Omental fat pad (tissue), 4 donors: ENCODE measurements around the gene LSM2. TPM values are rescaled to one million over a fixed set of nuclear protein-coding genes. Genes with fewer than 3 reads are reported as not detected.

Source experiments
- ATAC-seq: fragments of 150-250 bp; one replicate; pipeline ENCODE4 v1.9.1; 2016; ENCODE audit warnings: mild to moderate bottlenecking, moderate library complexity; ENCODE audit not compliant: low FRiP score
- DNase-seq: peaks from one replicate; pipeline ENCODE4 v3.0.0-alpha.2; 2019; ENCODE audit warnings: low spot score
- CTCF ChIP-seq, 3 donors: fragments of 450-650 bp; IDR thresholded peaks; one replicate each; pipeline ENCODE4 v1.5.1; 2016 to 2017; ENCODE audit warnings: antibody characterized with exemption in 3 of 3, mild to moderate bottlenecking in 3 of 3, moderate library complexity in 2 of 3
- total RNA-seq, 4 donors: library from RNA; depleted of rRNA; stranded (reverse); fragments of >200 nt; gene quantifications; one replicate each; pipeline ENCODE4 v1.1.0, GENCODE V29; 2016

Gene LSM2
- total RNA-seq, 4 donors from 2014 or later = 19.8 to 35.1 (median 30.4) TPM

- no peak for TF ChIP-seq CTCF (IDR thresholded peaks at IDR 0.05)
- no peak for ATAC-seq
- DNase-seq = no peak
Measured at GRCh38 chr6:31781244-31782125, 25.3 kb downstream of the LSM2 start.

GRCh38 chr6:31780507-31781243, 26.1 kb downstream of the LSM2 start:
- ATAC-seq (no peak), DNase-seq (no peak)
- TF ChIP-seq CTCF (IDR thresholded peaks at IDR 0.05) = no peak

- ATAC-seq = no peak
- TF ChIP-seq CTCF (IDR thresholded peaks at IDR 0.05) = no peak
- DNase-seq = no peak
Measured at GRCh38 chr6:31779908-31780307, 26.9 kb downstream of the LSM2 start.

GRCh38 chr6:31778999-31779885, 27.5 kb downstream of the LSM2 start:
- no peak for DNase-seq
- no peak for ATAC-seq
- no peak for TF ChIP-seq CTCF (IDR thresholded peaks at IDR 0.05)

- no peak for ATAC-seq
- no peak for TF ChIP-seq CTCF (IDR thresholded peaks at IDR 0.05)
- no peak for DNase-seq
Measured at GRCh38 chr6:31778193-31778592, 28.6 kb downstream of the LSM2 start.

GRCh38 chr6:31777667-31778050, 29.1 kb downstream of the LSM2 start:
- TF ChIP-seq CTCF (IDR thresholded peaks at IDR 0.05) = no peak
- ATAC-seq = no peak
- DNase-seq = no peak
